Central memory CD8-positive, alpha-beta T cell (primary cell): ENCODE measurements around the gene CYP2C19.
"Not testable (repeated sequence)": the region's sequence is repeated elsewhere in the genome, so short reads cannot be mapped to it uniquely, and the experiment has no call there.

Experiments
- ATAC-seq: fragments of 150-1000 bp; cut with Tn5 transposase; replicated peaks from 2 replicates; pipeline ENCODE4 v1.10.0; 2022; ENCODE audit warnings: mild to moderate bottlenecking, moderate FRiP score, moderate number of reproducible peaks; ENCODE audit not compliant: poor library complexity, severe bottlenecking; ENCODE audit errors: extremely low read depth
- DNase-seq, 2 donors: peaks; one replicate each; pipeline ENCODE4 v3.0.0; 2021; ENCODE audit warnings: low spot score in 2 of 2
- H3K27ac Mint-ChIP-seq: one replicate; pipeline ENCODE4 v1.8.0; 2022; ENCODE audit warnings: low read depth, mild to moderate bottlenecking, moderate library complexity, mixed read lengths
- H3K27me3 Mint-ChIP-seq: one replicate; pipeline ENCODE4 v1.8.0; 2022; ENCODE audit warnings: mixed read lengths
- H3K36me3 Mint-ChIP-seq: one replicate; pipeline ENCODE4 v1.8.0; 2022; ENCODE audit warnings: mild to moderate bottlenecking, moderate library complexity, mixed read lengths; ENCODE audit not compliant: insufficient read depth
- H3K4me1 Mint-ChIP-seq: one replicate; pipeline ENCODE4 v1.8.0; 2022; ENCODE audit warnings: mixed read lengths
- H3K4me3 Mint-ChIP-seq: one replicate; pipeline ENCODE4 v1.8.0; 2022; ENCODE audit warnings: mild to moderate bottlenecking, moderate library complexity, mixed read lengths
- H3K9me3 Mint-ChIP-seq: one replicate; pipeline ENCODE4 v1.8.0; 2022; ENCODE audit warnings: mixed read lengths

CYP2C19 gene

DNA sequence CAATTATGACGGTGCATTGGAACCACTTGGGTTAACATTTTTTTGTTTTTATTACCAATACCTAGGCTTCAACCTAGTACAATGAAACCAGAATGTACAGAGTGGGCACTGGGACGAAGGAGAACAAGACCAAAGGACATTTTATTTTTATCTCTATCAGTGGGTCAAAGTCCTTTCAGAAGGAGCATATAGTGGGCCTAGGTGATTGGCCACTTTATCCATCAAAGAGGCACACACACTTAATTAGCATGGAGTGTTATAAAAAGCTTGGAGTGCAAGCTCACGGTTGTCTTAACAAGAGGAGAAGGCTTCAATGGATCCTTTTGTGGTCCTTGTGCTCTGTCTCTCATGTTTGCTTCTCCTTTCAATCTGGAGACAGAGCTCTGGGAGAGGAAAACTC, at the start of gene CYP2C19:
Gene CYP2C19 (plus strand): TSS at position 289 of the 400 bp plus-strand sequence. CDS start 25 bp downstream, at position 314.
- no peak for ATAC-seq
- H3K4me3 Mint-ChIP-seq, result no peak within 1 kb of the TSS

DNA sequence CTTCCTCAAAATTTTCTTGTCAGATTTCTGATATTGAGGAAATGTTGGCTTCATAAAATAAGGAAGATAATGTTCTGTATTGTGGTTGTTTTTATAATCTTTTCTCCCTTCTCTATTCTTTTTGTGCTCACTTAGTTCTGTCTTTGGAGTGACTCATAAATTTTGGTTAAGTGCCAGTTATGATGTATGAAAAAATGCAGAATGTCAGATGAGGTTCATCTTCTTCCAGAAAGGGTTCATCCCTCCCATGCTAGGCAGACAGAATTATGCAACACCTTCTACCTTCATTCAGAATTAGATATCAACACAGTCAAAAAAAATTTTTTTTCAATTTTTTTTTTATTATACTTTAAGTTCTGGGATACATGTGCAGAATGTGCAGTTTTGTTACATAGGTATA, 36.6 kb upstream of the CYP2C19 start:
- H3K4me3 Mint-ChIP-seq, result no peak overlapping the region
- H3K27ac Mint-ChIP-seq, result no peak overlapping the region
- no peak for DNase-seq
- ATAC-seq, result no peak
- no peaks in the 10 kb centered on the region for H3K4me1 Mint-ChIP-seq
- no peaks in the 10 kb centered on the region for H3K27me3 Mint-ChIP-seq
- H3K36me3 Mint-ChIP-seq, result no peaks in the 10 kb centered on the region
- peaks cover 5% of the 10 kb centered on the region for H3K9me3 Mint-ChIP-seq

More for the DNA sequence above, at the start of gene CYP2C19:
- DNase-seq, result no peak
- Mint-ChIP-seq H3K4me1 (no peaks in the 10 kb centered on the region), H3K9me3 (peaks cover 6% of the 10 kb centered on the region), H3K36me3 (no peaks in the 10 kb centered on the region), H3K27me3 (no peaks in the 10 kb centered on the region), H3K27ac (no peak within 1 kb of the TSS)

DNA sequence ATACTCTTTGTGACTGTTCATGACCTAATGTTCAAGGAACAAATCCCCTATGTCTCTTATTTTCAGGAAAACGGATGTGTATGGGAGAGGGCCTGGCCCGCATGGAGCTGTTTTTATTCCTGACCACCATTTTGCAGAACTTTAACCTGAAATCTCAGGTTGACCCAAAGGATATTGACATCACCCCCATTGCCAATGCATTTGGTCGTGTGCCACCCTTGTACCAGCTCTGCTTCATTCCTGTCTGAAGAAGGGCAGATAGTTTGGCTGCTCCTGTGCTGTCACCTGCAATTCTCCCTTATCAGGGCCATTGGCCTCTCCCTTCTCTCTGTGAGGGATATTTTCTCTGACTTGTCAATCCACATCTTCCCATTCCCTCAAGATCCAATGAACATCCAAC, 27.3 kb upstream of the CYP2C19 start:
- Mint-ChIP-seq H3K4me3 (no peak overlapping the region), H3K9me3 (peaks cover 5% of the 10 kb centered on the region), H3K27ac (no peak overlapping the region)

DNA sequence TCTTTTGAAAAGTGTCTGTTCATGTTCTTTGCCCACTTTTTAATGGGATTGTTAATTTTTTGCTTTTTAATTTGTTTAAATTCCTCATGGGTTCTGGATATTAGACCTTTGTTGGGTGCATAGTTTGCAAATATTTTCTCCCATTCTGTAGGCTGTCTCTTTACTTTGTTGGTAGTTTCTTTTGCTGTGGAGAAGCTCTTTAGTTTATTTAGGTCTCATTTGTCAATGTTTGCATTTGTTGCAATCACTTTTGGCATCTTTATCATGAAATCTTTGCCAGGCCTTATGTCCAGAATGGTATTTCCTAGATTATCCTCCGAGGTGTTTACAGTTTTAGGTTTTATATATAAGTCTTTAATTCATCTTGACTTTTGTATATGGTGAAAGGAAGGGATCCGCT, 23.9 kb upstream of the CYP2C19 start:
- ATAC-seq (no peak), DNase-seq (no peak)
- Mint-ChIP-seq H3K4me1 (no peaks in the 10 kb centered on the region), H3K4me3 (no peak overlapping the region), H3K27ac (no peak overlapping the region), H3K27me3 (no peaks in the 10 kb centered on the region), H3K36me3 (no peaks in the 10 kb centered on the region), H3K9me3 (peaks cover 15% of the 10 kb centered on the region)

More for the DNA sequence above, 27.3 kb upstream of the CYP2C19 start:
- ATAC-seq (no peak), DNase-seq (no peak)
- no peaks in the 10 kb centered on the region for H3K27me3 Mint-ChIP-seq
- H3K4me1 Mint-ChIP-seq, result no peaks in the 10 kb centered on the region
- no peaks in the 10 kb centered on the region for H3K36me3 Mint-ChIP-seq

DNA sequence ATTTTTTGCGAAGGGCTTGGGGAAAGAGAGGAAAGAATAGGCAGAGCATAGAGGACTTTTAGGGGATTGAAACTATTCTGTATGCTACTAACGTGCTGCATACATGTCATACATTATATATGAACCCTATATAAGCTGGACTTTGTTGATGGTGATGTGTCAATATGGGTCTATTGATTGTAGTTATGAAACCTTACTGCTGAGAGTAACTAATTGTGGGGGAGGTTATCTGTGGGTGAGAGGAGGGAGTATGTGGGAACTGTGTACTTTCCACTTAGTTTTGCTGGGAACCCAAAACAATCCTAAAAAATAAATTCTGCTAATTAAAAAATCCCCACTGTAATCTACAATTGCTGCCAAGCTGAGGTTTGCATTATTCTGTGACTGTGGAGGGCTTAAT, 15.3 kb upstream of the CYP2C19 start:
- ATAC-seq, result no peak
- Mint-ChIP-seq H3K27ac (no peak overlapping the region), H3K27me3 (no peaks in the 10 kb centered on the region), H3K9me3 (peaks cover 36% of the 10 kb centered on the region), H3K4me1 (no peaks in the 10 kb centered on the region), H3K36me3 (no peaks in the 10 kb centered on the region), H3K4me3 (no peak overlapping the region)
- no peak for DNase-seq

DNA sequence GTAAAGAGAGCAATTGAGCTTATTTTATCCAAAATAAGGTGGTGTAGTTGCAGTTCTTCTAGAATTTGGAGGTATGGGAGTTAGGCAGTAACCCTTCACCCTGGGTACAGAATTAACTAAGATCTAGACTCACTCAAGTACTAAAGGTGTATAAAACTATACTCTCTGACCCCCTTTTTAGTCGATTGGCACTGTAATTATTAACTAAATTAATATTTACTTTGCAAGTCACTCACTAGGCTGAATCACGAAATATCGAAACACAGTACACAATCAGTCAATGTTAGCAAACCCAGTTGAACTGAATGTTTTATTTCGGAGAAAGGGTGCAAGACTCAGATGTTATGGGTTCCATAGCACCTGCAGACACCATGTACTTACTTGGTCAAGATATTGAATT, 14.6 kb upstream of the CYP2C19 start:
- H3K36me3 Mint-ChIP-seq, result no peaks in the 10 kb centered on the region
- no peak overlapping the region for H3K4me3 Mint-ChIP-seq
- peaks cover 29% of the 10 kb centered on the region for H3K9me3 Mint-ChIP-seq
- H3K27me3 Mint-ChIP-seq, result no peaks in the 10 kb centered on the region
- H3K4me1 Mint-ChIP-seq, result no peaks in the 10 kb centered on the region
- no peak overlapping the region for H3K27ac Mint-ChIP-seq
- no peak for DNase-seq
- ATAC-seq, result no peak

DNA sequence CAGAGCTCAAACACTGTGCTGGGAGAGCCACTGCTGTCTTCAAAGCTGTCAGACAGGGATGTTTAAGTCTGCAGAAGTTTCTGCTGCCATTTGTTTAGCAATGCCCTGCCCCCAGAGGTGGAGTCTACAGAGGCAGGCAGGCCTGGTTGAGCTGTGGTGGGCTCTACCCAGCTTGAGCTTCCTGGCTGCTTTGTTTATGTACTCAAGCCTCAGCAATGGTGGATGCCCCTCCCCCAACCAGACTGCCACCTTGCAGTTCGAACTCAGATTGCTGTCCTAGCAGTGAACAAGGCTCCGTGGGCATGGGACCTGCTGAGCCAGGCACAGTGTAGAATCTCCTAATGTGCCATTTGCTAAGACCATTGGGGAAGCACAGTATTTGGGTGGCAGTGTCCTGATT, 4.6 kb upstream of the CYP2C19 start:
- Mint-ChIP-seq H3K27me3 (no peaks in the 10 kb centered on the region), H3K27ac (no peak overlapping the region), H3K36me3 (no peaks in the 10 kb centered on the region), H3K4me3 (no peak overlapping the region), H3K4me1 (no peaks in the 10 kb centered on the region), H3K9me3 (peaks cover 6% of the 10 kb centered on the region)
- ATAC-seq (no peak), DNase-seq (no peak)

DNA sequence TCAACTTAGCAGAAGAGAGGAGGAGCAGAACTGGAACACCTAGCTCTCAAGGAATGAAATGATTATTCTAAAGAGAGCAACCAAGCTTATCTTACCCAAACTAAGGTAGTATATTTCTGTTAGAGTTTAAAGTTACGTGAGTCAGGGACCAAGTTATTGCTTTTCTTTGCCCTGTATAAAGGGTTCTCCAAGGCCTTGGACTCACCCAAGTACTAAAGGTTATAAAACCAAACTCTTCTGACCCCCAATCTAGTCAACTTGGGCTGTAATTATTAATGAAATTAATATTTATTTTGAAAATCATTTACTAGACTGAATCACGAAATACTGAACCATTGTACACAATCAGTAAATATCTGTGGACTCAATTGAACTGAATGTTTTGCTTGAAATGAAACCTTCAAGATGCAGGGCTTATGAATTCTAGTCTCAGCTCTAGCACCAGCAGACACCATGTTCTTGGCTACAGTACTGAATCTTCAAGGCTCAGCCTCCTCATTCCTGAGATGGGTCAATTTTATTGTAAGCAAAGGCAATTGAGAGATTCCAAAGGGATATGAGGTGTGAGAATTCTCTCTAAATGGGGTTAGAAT, 1.8 kb upstream of the CYP2C19 start:
- no peaks in the 10 kb centered on the region for H3K27me3 Mint-ChIP-seq
- no peak overlapping the region for H3K27ac Mint-ChIP-seq
- H3K9me3 Mint-ChIP-seq, result peaks cover 12% of the 10 kb centered on the region
- no peaks in the 10 kb centered on the region for H3K4me1 Mint-ChIP-seq
- no peaks in the 10 kb centered on the region for H3K36me3 Mint-ChIP-seq
- DNase-seq (no peak), ATAC-seq (no peak)
- H3K4me3 Mint-ChIP-seq, result no peak overlapping the region

DNA sequence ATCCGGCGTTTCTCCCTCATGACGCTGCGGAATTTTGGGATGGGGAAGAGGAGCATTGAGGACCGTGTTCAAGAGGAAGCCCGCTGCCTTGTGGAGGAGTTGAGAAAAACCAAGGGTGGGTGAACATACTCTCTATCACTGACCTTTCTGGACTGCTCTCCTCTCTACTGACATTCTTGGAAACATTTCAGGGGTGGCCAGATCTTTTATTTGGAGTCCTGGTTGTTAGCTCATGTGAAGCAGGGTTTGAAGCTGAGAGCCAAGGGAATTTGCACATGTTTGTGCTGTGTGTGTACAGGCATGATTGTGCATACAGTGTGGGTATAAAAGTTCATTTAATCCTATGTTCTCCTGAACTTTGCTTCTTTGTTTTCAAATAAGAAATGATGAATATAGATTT, 12.9 kb downstream of the CYP2C19 start:
- DNase-seq, H3K4me1 Mint-ChIP-seq, H3K27ac Mint-ChIP-seq, H3K9me3 Mint-ChIP-seq, H3K36me3 Mint-ChIP-seq, H3K27me3 Mint-ChIP-seq, H3K4me3 Mint-ChIP-seq, ATAC-seq: not testable (repeated sequence)

DNA sequence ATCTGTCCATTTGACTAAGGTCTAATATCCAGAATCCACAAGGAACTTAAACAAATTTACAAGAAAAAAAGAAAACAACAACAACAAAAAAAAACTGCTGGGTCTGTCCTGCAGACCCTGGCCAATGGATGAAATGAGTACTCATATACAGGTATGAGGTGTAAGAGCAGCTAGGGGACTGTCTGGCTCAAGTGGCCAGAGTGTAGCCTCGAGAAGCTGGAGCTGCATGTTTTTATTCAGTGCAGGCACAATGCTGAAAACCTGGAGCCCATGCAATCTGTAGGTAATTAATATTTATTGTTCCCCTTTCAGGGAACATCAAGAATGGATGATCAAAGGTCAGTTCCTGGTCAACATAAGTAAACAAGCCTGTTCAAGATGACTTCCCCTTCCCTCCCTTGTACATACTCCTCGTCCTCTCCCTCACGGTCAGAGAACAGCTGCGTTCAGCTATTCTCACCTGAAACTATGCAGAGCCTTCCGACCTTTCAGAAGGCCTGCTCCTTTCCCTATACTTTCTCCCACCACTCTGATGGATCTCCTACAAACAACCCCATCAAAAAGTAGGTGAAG, 15.5 kb downstream of the CYP2C19 start:
- DNase-seq, result no peak
- H3K4me1 Mint-ChIP-seq, result no peaks in the 10 kb centered on the region
- no peak overlapping the region for H3K27ac Mint-ChIP-seq
- H3K27me3 Mint-ChIP-seq, result no peaks in the 10 kb centered on the region
- peaks cover 5% of the 10 kb centered on the region for H3K9me3 Mint-ChIP-seq
- peaks cover 3% of the 10 kb centered on the region for H3K36me3 Mint-ChIP-seq
- H3K4me3 Mint-ChIP-seq, result no peak overlapping the region
- no peak for ATAC-seq

DNA sequence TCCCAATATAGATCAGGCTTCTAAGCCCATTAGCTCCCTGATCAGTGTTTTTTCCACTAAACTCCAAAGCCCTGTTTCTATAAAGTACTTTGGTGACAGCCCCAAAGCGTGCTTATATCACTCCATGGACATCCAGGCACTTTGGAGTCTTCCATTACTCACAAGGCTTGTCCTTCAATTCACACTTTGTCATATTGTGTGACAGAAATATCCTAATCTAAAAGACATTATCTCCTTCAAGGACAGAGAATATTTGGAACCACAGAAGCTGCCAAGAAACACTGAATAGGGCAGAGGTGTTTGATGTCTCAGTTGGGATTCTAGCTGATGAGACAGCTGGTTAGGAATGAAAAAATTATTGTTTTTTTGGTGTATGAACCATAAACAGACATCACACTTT, 18.4 kb downstream of the CYP2C19 start:
- DNase-seq (no peak), ATAC-seq (no peak)
- Mint-ChIP-seq H3K4me3 (no peak overlapping the region), H3K9me3 (no peaks in the 10 kb centered on the region), H3K27ac (no peak overlapping the region), H3K4me1 (no peaks in the 10 kb centered on the region), H3K36me3 (peaks cover 1% of the 10 kb centered on the region), H3K27me3 (no peaks in the 10 kb centered on the region)

DNA sequence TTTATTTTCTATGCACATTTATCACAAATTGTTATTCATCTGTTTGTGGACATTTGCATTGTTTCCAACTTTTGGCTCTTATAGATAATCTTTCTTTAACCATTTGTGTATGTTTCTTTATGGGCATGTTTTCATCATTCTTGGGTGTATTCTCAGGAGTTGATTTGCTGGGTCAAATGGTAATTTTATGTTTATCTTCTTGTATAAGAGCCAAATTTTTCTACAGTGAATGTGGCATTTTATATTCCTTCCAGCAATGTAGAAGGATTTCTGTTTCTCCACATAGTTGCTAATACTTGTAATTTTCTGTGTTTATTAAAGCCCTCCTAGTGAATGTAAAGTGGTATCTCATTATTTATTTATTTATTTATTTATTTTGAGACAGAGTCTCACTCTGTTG, 21.8 kb downstream of the CYP2C19 start:
- Mint-ChIP-seq H3K4me3 (no peak overlapping the region), H3K27ac (no peak overlapping the region), H3K4me1 (no peaks in the 10 kb centered on the region), H3K27me3 (no peaks in the 10 kb centered on the region), H3K9me3 (peaks cover 4% of the 10 kb centered on the region), H3K36me3 (peaks cover 1% of the 10 kb centered on the region)
- no peak for ATAC-seq
- DNase-seq, result no peak

DNA sequence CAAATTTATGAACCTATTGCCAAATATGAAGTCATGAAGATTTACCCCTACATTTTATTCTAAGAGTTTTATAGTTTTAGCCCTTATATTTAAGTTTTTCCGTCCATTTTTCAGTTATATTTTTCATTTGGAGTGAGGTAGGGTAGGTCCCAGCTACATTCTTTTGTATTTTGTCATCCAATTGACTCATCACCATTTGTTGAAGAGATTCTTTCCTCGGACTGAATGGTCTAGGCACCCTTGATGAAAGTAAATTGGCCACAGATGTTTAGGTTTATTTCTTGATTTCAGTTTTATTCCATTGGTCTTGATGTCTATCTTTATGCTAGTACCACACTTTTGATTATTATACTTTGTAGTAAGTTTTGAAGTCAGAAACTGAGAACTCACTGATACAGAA, 22.7 kb downstream of the CYP2C19 start:
- Mint-ChIP-seq H3K4me3 (no peak overlapping the region), H3K36me3 (no peaks in the 10 kb centered on the region), H3K9me3 (peaks cover 4% of the 10 kb centered on the region), H3K4me1 (no peaks in the 10 kb centered on the region), H3K27ac (no peak overlapping the region), H3K27me3 (no peaks in the 10 kb centered on the region)
- ATAC-seq (no peak), DNase-seq (no peak)
